HuH-7.5 (cell line): Measurements from ENCODE around the gene LIME1.
A peak's percentile ranks its signal among the peaks of the same experiment; 100 is the strongest.
"Not testable (repeated sequence)": the region's sequence is repeated elsewhere in the genome, so short reads cannot be mapped to it uniquely, and the experiment has no call there.

Source experiments
- DNase-seq: peaks from one replicate; pipeline ENCODE4 v3.0.0; 2011; ENCODE audit warnings: low spot score

Gene LIME1

DNA sequence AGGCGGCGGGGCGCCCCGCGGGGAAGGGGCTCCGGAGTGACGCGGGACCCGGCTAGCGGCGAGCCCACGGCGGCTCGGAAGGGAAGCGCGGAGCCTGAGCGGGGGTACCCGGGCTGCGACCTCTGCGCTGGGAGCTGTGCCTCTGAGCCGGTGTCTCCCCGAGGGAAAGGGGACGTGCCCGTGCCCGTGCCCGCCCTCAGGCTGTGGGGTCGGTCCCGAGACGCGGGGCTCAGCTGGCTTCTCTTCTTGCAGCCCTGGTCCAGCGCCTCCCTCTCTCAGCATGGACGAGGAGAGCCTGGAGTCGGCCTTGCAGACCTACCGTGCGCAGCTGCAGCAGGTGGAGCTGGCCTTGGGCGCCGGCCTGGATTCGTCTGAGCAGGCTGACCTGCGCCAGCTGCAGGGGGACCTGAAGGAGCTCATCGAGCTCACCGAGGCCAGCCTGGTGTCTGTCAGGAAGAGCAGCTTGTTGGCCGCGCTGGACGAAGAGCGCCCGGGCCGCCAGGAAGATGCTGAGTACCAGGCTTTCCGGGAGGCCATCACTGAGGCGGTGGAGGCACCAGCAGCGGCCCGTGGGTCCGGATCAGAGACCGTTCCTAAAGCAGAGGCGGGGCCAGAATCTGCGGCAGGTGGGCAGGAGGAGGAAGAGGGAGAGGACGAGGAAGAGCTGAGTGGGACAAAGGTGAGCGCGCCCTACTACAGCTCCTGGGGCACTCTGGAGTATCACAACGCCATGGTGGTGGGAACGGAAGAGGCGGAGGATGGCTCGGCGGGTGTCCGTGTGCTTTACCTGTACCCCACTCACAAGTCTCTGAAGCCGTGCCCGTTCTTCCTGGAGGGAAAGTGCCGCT is 27.9 kb upstream of the LIME1 start:
- no peak for DNase-seq

DNA sequence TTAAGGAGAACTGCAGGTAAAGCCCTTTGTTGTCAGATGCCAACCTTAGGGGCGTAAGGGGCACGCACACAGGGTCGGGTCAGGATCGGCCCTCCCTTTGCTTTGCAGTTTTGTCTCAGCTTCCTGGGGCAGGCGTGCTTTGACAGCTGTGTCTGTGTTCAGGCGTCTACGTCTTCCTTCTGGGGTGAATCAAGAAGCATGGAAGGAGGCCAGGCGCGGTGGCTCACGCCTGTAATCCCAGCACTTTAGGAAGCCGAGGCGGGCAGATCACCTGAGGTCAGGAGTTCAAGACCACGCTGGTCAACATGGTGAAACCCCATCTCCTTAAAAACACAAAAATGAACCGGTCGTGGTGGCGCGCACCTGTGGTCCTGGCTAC is 27.3 kb upstream of the LIME1 start:
- DNase-seq, result no peak

DNA sequence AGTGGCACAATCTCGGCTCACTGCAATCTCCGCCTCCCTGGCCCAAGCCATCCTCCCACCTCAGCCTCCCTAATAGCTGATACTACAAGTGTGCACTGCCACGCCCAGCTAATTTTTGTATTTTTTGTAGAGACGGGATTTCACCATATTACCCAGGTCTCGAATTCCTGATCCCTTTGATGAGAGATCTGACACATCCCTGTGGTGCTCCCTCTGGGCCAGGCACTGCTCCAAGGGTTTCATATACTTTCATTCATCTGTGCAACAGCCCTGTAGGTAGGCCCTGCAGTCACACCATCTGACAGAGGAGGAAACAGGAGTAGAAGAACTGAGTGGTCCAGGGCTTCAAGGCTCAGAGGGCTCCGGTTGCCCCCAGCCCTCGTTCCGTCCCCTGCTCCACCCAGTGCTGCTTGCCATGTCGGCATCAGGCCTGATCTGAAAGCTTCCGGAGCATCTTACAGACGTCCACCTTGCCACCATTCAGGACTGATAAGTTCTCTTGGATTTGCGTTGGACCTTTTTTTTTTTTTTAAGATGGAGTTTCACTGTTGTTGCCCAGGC is 25.3 kb upstream of the LIME1 start:
- no peak for DNase-seq

DNA sequence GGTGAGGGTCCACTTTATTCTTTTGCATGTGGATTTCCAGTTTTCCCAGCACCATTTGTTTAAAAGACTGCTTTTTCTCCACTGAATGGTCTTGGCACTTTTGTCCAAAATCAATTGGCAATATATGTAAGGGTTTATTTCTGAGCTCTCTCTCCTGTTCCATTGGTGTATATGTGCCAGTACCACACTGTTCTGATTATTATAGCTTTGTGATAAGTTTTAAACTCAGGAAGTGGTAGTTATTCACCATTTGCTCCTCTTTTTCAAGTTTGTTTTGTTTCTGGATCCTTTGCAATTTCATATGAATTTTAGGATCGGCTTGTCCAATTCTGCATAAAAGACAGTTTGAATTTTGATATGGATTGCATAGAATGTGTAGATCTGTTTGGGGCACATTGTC is 24.3 kb upstream of the LIME1 start:
- no peak for DNase-seq

DNA sequence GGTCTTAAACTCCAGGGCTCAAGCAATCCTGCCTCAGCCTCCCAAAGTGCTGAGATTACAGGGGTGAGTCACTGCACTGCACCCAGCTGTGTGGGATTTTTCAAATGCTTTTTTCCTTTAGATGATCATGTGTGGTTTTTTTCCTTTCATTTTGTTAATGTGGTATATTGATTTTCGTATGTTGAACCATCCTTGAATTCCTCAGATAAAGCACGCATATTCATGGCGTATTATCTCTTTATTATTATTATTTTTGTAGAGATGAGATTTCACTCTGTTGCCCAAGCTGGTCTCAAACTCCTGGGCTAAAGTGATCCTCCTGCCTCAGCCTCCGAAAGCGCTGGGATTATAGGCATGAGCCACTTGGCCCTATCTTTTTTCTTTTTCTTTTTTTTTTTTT is 21.6 kb upstream of the LIME1 start:
- no peak for DNase-seq

DNA sequence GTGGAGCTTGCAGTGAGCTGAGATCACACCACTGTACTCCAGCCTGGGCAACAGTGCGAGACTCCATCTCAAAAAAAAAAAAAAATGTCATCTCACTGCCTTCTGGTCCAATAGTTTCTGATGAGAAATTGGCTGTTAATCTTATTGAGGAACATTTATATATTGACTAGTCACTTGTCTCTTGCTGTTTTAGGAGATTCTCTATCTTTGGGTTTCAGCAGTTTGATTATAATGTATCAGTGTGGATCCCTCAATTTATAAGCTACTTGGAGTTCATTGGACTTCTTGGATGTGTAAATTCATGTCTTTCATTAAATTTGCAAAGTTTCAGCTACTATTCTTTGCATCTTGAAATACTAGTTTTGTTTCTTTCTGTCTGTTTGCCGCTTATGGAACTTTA is 17.5 kb upstream of the LIME1 start:
- DNase-seq, result no peak

DNA sequence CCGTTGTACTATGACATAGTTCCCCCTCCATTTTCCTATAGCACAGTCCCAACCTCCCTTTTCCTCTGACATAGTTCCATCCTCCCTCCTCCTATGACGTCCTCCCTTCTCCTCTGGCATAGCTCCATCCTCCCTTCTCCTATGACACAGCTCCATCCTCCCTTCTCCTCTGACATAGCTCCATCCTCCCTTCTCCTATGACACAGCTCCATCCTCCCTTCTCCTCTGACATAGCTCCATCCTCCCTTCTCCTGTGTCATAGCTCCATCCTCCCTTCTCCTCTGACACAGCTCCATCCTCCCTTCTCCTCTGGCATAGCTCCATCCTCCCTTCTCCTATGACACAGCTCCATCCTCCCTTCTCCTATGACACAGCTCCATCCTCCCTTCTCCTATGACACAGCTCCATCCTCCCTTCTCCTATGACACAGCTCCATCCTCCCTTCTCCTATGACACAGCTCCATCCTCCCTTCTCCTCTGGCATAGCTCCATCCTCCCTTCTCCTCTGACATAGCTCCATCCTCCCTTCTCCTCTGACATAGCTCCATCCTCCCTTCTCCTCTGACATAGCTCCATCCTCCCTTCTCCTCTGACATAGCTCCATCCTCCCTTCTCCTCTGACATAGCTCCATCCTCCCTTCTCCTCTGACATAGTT is 13.4 kb upstream of the LIME1 start:
- DNase-seq, result not testable (repeated sequence)

DNA sequence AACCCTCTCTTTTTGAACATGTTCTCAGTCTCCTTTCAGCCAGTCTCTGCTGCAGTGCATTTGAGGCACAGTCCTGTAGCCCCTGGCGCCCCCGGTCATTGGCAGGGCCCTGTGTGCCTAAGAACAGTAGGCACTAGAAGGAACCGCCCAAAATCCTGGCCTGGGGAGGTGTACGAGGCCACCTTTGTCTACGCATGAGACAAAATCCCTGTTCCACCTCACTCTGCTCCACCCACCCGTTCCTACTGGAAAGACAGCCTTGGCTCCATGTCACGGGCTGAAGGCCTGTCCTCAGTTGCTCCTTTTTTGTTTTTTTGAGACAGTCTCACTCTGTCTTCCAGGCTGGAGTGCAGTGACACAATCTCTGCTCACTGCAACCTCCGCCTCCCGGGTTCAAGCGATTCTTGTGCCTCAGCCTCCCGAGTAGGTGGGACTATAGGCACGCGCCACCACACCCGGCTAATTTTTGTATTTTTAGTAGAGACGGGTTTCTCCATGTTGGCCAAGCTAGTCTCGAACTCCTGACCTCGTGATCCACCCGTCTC is 6.2 kb upstream of the LIME1 start:
- not testable (repeated sequence) for DNase-seq

DNA sequence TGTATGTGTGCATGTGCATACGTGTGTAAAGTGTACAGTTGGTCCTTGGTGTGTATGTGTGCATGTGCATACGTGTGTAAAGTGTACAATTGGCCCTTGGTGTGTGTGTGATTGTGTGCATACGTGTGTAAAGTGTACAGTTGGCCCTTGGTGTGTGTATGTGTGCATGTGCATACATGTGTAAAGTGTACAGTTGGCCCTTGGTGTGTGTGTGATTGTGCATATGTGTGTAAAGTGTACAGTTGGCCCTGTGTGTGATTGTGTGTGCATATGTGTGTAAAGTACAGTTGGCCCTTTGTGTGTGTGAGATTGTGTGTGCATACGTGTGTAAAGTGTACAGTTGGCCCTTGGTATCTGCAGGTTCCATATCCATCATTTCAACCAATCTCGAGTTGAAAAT is 5.1 kb upstream of the LIME1 start:
- no peak for DNase-seq

DNA sequence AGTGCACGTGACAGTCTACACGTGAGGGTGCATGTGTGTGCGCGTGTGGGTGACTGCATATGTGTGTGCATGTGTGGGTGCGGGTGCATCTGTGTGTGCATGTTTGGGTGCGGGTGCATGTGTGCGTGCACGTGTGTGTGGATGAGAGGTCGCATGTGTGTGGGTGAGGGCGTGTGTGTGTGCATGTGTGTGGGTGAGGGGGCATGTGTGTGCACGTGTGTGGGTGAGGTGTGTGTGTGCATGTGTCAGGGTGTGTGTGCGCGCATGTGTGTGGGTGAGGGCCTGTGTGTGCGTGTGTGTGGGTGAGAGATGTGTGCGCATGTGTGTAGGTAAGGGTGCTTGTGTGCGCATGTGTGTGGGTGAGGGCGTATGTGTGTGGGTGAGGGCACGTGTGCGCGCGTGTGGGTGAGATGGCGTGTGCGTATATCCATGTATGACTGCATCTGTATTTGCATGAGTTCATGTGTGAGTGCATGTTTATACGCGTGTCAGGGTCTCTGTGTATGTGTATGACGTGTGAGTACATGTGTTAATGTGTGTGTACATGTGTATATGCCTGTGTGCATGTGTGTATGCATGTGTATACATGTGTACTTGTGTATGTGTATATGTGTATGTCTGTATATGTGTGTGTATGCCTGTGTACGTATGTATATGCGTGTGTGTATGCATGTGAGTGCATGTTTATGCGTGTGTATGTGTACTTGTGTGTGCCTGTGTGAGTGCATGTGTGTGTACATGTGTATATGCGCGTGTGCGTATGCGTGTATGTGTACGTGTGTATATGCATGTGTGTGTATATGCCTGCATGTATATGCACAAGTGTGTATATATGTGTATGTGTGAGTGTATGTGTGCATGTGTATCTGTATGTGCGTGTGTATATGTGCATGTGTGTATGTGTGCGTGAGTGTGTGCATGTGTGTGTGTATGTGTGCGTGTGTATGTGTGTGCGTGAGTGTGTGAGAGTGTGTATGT is 4.1 kb upstream of the LIME1 start:
- no peak for DNase-seq

DNA sequence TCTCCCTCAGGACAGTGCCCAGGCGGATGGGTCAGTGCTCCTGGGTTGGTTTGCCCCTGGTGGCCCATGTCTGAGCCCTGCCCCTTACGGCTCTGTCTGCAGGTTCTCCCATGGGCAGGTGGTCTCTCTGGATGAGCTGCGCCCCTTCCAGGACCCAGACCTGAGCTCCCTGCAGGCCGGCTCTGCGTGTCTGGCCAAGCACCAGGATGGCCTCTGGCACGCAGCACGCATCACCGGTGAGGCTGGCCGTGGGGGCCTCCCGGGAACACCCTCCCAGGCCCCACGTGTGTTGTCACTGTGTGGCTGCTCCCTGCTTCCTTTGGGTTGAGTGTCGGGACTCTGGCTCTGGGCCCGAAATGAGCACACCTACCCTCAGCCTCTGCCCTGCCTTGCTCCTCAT is 3.3 kb upstream of the LIME1 start:
- DNase-seq, result no peak

DNA sequence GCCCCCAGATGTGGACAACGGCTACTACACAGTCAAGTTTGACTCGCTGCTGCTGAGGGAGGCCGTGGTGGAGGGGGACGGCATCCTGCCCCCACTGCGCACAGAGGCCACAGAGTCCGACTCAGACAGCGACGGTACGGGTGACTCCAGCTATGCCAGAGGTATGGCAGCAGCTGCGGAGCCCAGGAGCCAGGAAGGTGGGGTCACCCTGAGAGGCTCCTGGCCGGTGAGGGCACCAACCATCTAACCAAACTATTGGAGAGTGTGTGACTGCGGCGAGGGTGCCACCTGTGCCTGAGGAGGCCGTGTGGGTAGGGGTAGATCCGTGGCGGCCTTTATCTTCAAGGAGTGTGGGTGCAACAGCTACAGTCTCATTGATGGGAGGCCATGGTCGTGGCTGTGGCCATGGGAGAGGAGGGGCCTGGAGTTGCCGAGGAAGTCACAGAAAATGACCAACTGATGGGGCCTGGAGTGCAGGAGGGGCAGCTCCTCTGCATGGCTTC is 2.8 kb upstream of the LIME1 start:
- DNase-seq, result no peak

DNA sequence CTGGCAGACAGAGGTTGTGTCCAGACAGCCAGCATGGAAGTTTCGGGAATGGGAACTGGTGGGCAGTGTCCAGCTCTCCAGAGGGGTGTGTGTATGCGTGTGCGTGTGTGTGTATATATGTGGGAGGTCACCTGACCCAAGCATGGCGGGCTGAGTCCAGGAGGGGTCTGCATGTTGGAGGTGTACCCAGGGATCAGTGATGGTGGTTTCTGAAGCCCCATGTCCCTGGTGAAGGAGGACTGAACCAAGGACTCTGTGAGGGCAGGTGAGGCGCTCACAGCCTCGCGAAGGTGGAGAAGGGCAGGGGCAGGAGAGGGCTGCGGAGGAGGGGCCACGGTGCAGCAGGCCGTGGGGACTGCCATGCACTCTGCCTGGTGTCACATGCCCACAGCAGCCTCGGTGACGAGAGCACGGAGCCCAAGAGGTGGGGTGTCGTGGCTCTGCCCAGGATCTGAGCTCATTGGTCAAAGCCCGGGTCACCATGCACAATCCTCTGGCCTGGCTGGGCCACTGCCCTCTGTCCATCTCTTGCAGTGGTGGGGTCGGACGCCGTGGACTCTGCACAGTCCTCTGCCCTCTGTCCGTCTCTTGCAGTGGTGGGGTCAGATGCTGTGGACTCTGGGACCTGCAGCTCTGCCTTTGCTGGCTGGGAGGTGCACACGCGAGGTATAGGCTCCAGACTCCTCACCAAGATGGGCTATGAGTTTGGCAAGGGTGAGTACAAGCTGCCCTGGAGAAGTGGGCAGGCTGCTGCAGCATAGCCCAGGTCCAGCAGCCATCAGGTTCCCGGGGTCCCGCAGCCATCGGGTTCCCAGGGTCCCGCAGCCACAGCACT is 2.1 kb upstream of the LIME1 start:
- DNase-seq, result no peak

DNA sequence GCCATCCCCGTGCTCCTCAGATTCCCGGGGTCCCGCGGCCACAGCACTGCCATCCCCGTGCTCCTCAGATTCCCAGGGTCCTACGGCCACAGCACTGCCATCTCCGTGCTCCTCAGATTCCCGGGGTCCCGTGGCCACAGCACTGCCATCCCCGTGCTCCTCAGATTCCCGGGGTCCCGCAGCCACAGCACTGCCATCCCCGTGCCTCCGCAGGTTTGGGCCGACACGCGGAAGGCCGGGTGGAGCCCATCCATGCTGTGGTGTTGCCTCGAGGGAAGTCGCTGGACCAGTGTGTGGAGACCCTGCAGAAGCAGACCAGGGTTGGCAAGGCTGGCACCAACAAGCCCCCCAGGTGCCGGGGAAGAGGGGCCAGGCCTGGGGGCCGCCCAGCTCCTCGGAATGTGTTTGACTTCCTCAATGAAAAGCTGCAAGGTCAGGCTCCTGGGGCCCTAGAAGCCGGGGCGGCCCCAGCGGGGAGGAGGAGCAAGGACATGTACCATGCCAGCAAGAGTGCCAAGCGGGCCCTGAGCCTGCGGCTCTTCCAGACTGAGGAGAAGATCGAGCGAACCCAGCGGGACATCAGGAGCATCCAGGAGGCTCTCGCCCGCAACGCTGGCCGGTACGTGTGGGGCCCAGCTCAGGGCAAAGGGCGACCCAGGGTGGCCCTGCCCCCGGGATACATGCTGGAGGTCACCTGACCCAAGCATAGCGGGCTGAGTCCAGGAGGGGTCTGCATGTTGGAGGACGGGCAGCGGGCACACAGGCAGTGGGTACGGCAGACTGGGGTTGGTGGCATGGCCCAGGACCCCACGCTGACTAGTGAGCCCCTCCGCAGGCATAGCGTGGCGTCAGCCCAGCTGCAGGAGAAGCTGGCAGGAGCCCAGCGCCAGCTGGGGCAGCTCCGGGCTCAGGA is 1.3 kb upstream of the LIME1 start:
- DNase-seq, result no peak

DNA sequence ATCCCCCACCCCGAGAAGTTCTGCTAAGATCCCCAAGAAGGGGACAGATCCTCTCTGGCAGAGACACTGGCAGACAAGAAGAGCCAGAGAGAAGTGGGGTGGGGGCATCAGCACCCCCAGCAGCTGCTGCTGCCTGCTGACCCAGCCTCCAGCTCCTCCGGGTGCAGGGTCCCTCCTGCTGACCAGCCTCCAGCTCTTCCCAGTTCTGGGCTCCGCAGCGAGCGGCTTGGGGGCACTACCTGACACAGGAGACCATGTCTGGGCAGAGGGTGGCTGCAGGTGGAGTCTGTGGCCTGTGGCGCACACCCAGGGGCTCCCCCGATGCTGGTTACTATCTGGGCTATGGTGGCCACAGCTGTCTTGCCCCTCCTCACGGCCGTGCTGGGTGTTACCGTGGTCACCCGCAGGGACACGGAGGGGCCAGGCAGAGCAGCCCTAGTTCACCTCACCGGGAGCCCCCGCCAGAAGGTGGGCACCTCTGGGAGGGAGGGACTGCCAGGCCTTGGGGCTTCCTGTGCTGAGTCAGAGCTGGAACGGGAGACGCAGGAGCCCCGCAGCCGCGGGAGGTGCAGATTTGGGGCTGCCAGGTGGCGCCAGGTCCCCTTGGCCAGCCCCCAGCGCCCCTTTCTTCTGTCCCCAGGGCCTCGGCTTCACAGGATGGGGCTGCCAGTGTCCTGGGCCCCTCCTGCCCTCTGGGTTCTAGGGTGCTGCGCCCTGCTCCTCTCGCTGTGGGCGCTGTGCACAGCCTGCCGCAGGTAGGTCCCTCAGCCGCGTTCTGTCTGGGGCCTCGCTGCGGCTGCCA is 630 bp downstream of the LIME1 start:
- peak; percentile 29 for DNase-seq

DNA sequence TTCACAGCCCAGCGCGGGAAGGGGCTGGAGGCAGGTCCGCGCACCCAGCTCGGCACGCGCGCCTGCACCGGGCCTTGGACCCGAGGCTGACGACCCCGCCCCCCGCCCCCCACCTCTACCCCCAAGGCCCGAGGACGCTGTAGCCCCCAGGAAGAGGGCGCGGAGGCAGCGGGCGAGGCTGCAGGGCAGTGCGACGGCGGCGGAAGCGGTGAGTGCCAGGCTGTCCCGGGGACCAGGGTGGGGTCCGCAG is 1.2 kb downstream of the LIME1 start:
- DNase-seq, result no peak

DNA sequence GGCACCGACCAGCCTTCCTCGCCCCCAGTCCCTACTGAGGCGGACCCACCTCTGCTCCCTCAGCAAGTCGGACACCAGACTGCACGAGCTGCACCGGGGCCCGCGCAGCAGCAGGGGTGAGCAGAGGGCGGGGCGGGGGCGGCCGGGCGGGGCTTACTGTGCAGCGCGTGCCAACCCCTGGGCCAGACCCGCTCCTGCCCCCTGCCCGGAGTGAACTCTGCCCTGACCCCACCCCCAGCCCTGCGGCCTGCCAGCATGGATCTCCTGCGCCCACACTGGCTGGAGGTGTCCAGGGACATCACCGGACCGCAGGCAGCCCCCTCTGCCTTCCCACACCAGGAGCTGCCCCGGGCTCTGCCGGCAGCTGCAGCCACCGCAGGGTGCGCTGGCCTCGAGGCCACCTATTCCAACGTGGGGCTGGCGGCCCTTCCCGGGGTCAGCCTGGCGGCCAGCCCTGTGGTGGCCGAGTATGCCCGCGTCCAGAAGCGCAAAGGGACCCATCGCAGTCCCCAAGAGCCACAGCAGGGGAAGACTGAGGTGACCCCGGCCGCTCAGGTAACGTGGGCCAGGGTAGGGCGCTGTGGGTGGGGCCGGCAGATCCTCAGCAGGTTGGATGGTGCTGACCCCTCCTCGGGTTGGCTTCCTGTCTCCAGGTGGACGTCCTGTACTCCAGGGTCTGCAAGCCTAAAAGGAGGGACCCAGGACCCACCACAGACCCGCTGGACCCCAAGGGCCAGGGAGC is 1.7 kb downstream of the LIME1 start:
- peak; percentile 25 for DNase-seq

DNA sequence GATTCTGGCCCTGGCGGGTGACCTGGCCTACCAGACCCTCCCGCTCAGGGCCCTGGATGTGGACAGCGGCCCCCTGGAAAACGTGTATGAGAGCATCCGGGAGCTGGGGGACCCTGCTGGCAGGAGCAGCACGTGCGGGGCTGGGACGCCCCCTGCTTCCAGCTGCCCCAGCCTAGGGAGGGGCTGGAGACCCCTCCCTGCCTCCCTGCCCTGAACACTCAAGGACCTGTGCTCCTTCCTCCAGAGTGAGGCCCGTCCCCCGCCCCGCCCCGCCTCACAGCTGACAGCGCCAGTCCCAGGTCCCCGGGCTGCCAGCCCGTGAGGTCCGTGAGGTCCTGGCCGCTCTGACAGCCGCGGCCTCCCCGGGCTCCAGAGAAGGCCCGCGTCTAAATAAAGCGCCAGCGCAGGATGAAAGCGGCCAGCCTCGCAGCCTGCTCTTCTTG is 2.2 kb downstream of the LIME1 start:
- DNase-seq, result peak; percentile 86
